GM21723 (cell line): ENCODE measurements around the gene NUCB2.

Source experiments
- ATAC-seq: cut with Tn5 transposase; IDR thresholded peaks from one replicate; pipeline ENCODE4 v1.9.1; 2021; ENCODE audit warnings: mild to moderate bottlenecking, moderate library complexity; ENCODE audit not compliant: unreplicated experiment

Gene NUCB2

DNA sequence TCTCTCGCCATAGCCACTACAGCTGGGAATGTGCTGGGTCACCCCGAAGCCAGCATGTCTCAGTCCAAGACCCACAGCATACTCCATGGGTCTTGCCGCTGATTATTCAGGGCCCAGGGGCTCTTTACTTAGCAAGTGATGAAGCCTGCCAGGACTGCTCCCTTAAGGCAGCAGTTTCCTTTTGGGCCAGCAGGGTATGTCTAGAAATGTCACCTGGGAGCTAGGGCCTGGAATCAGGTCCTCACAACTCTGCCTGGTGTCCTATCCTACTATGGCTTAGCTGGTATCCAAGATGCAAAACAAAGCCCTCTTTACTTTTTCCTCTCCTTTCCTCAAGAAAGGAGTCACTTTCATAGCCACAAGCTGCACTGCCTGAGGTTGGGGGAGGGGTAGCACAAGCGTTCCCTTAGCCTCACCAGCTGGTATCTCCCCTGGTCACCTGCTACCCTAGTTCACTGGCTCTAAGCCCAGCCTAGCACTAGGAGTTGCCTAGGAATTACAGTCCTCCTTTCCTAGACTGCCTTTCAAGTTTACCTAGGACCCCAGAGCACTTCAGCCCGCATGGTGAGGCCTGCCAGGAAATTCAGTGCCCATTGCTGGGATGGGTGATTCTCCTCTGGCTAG, 52.4 kb downstream of the NUCB2 start:
- ATAC-seq: no peak

GRCh38 chr11:17331669-17332068, 55.1 kb downstream of the NUCB2 start:
- no peak for ATAC-seq

GRCh38 chr11:17333799-17334586, 57.5 kb downstream of the NUCB2 start:
- no peak for ATAC-seq

DNA sequence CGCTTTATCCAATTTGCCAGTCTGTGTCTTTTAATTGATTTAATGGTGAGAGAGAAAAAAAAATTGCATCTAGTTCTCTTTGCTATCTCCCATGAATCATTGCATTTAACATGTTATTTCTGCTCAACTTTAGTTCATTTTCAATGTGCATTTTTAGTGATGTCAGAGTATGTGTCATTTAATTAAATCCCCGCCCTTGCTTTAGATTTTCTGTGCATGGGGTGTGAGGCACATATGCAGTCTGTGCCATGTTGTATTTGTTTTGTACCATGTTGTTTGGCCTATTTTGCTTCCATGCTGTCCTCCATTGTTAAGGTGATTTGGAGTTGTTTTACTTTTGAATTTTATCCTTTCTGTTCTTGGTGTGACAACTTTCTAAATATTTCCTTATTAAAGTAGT, 66.7 kb downstream of the NUCB2 start:
- ATAC-seq: no peak

DNA sequence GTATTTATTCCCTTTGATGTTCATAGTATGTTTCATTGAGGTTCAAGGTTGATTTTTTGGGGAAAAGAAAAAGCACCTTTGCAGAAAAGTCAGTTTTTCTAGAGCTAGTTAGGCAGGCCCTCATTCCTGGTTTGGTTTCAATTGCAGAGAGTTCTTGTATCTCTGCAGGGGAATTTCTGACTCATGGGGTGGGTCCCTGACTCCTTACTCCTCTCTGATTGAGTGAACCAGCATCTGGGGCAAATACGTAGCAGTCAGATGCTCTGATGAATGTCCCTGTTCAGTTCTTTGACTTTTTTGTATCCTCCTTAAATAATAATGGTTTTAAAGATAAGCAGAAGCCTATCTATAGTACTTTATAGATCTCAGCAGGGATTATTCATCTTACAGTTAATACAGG, 67.4 kb downstream of the NUCB2 start:
- no peak for ATAC-seq

- ATAC-seq: no peak
Measured at GRCh38 chr11:17347676-17348075, 71.1 kb downstream of the NUCB2 start.

- ATAC-seq: no peak
Measured at GRCh38 chr11:17350455-17351171, 74.1 kb downstream of the NUCB2 start.

DNA sequence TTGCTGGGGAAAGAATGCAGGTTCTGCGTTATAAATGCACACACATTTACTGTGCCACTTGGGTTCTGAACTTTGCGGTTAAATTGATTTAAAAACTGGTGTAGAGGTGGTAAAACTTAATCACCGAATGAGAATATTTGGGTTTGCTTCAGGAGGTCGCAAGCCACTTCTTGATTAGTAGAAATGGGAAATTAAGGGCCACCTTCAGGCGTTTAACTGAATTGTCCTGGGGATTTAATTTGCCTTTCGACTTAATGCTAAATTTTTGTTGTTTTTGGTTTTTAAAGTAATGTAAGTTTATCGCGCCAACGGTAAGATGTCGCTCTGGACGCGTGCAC, 74.6 kb downstream of the NUCB2 start:
- no peak for ATAC-seq

GRCh38 chr11:17351510-17352176, 75.1 kb downstream of the NUCB2 start, which contains the start of gene NCR3LG1:
Gene NCR3LG1 (plus strand): TSS chr11:17351800. CDS start chr11:17351970, 170 bp downstream.
- ATAC-seq: no peak

DNA sequence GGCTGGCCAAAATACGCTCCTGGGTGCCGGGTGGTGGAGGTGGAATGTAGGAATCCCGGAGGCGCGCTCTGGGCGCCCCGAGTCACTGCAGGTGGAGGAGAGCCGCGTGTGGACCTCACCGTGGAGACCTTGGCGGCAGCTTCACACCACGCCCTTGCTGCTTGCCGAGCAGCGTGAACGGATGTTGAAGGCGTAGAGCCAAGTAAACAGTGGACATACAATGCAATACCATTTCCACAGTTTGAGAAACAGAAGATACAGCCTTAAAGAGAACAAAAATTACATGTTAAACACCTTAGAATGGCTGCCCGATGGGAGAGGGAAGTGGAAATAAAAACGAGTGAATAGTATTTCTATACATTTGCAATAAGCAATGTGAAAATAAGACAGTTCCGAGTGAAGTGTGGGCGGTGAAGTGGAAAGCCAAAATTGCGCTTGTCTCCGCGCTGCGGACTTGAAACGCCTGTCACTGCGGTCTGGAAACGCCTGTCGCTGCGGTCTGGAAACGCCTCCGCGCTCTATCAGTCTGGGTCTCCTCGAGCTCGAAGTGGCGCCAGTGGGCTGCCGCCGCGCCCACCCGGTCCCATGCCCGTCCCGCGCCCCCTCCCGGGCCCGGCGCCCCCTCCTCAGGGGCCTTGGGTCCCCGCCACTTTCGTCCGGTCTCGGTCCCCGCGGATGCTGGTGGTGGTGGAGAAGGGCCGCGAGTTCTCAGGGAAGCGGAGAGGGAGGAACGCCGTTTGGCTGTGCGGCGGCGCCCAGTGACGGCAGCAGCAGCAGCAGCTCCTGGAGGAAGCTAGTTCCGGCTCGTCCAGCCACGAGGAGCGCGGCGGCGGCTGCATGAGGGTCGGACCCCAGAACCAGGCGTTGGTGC, 76.6 kb downstream of the NUCB2 start:
- peak; percentile 43 for ATAC-seq

DNA sequence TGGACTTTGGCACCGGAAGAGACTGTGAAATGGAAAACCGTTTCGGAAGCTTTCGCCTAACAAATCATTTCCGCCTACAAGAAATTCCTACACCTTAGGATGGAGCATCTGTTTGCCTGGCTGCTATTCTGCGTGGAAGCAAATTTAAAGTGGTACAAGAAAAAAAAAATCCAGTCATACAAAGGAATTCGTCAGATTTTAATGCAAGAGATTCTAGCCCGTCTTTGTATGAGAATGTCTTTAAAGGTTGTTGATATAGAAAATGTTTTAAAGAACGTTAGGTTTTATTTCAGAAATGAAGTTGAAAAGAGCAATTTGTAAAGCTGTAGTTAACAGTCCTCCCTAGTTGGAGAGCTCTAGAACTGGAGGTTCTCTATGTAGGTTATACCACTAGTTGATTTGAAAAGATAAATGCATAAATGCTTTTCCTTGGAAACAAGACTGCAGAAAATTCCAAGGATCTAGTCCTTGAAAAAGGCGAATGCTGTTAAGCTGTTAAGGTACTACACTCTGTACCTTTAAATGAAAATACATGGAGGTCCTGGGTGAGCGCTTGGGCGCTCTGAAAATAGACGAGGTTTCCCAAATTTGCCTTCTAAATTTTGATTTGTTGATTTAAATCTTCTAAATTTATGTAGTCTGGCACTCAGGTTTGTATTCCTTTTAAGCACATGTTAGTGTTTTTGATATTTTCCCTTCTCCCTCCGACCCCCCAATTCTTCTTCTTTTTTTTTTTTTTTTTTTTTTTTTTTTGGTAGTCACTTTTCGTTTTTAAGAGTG, 77.5 kb downstream of the NUCB2 start:
- no peak for ATAC-seq

DNA sequence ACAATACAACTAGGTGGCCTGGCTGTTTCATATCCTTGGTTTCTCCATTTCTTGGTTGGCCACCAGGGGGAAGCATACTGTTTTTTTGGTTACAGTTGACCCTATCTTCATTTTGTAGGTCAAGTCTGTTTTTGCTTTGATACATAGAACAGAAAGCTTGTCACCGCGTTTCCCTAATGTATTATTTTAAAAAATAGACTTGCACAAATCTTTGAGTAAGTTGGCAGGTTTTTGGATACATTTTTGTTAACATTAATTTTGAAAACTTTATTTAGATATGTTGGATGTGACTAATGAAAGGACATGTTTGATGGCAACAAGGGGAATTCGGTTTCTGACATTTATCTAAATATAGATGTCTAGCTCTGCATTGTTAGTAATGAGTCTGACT, 78.1 kb downstream of the NUCB2 start:
- peak; percentile 46 for ATAC-seq

DNA sequence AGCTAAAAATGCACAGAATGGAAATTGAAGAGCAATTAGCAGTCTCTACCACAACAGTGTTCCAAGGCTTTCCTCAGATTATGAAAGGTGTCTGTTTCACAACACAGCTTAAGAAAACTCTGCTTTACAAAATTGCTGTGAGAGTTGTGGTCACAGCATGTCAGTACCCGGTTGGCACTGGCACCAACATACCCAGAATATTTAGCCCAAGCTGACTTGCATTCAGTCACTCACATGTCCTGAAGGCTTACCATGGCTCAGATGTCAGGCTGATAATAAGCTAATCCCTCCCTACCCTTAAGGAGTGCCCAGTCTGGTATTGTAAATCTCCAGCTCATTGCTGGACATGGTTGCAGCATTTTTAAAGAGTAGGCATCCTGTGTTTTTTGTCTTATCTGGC, 90.0 kb downstream of the NUCB2 start:
- ATAC-seq: no peak

- no peak for ATAC-seq
Measured at GRCh38 chr11:17368551-17368950, 92.0 kb downstream of the NUCB2 start.

DNA sequence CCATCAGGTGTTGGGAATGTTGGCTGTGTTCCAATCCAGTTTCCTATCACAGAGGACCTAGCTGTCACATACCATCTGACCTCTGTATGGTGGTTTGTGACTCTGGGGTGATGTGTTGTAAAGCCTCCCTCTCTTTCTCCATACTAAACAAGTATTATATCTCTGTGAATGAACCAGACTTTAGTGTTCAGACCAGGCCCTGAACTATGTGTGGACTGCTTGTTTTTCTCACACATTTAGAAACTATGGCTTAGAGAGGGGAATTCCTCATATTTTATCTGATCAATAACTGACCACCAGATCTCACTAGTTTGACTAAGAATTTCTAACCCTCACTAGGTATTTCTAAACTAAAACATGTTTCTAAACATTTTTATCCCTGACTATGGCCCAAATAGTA, 92.6 kb downstream of the NUCB2 start:
- no peak for ATAC-seq

DNA sequence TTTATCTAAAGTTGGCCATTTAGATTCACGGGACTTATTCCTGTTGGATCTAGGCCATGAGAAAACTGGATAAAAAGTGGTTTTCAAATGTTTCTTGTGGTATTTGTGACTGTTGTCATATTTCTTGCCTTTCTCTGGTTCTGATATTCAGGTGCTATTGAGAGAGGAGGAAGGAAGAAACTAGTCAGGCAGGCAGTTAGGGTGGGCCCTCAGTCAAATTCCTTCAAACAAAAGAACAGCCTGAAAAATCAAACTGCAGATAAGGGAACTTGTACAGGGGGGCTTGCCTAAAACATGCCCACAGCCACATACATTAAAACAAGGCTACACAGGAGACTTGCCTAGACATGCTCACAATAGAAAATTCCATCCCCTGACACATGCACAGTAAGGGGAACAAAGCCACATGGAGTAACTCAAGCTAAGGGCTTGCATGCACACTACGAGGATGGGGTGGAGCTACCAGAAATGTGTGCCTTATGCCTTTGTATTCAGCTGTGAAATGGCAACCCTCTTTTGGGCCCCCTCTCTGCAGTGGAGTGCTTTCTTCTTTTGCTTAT, 93.2 kb downstream of the NUCB2 start:
- ATAC-seq: no peak

- ATAC-seq: no peak
Measured at GRCh38 chr11:17371614-17372013, 95.1 kb downstream of the NUCB2 start.

DNA sequence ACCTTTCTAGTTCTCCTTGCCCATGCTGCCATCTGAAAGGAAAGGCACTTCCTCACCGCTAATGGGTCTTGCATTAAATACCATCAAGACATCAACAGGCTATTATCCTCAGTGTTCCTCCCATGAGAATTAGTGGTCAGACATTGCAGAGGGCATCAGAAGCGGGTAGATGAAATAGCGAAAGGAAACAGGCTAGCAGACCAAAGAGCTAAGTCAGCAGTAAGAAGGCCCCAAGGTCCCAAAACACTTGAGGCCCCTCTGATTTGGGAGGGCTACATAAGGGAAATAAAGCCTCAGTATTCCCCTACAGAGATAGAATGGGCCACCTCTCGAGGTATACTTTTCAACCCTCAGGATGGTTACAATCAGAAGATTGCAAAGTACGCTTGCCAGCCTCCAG, 99.0 kb downstream of the NUCB2 start:
- ATAC-seq: no peak

DNA sequence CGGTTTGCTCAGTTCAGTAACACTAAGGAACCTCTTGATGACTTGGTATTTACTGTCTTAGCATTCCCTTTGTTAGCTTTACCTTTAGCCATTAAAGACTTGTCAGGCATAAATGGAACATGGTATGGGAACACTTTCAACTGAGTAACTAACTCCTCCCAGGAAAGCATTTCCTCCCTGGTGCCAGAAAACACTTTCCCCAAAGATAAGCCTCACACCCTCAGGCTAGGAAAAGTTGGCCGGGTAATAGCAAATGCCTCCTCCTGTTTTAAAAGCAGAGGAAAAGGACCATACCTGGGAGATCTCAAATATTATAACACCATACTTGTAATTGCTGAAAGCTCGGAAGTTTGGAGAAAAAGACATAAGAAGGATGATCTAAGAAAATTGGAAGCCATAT, 100.0 kb downstream of the NUCB2 start:
- no peak for ATAC-seq
